GM19193 (cell line): ENCODE measurements around the gene ADM2.
A peak's percentile ranks its signal among the peaks of the same experiment; 100 is the strongest.

Experiments used
- POLR2A ChIP-seq: IDR thresholded peaks from 4 replicates; pipeline ENCODE4 v1.6.1; 2011; ENCODE audit not compliant: insufficient read depth, insufficient read length; ENCODE audit errors: extremely low read depth

ADM2 gene

GRCh38 chr22:50520826-50521453 is 39.6 kb downstream of the ADM2 start:
- no peak for TF ChIP-seq POLR2A

- TF ChIP-seq POLR2A = no peak
Measured at GRCh38 chr22:50521710-50522109, 40.4 kb downstream of the ADM2 start.

GRCh38 chr22:50522208-50522805 is 41.0 kb downstream of the ADM2 start:
- TF ChIP-seq POLR2A = no peak

- TF ChIP-seq POLR2A = peak; percentile 45
Measured at GRCh38 chr22:50522806-50523438, 41.6 kb downstream of the ADM2 start.

GRCh38 chr22:50523458-50523805 is 42.1 kb downstream of the ADM2 start:
- no peak for TF ChIP-seq POLR2A

- TF ChIP-seq POLR2A = no peak
Measured at GRCh38 chr22:50523806-50524675, 42.7 kb downstream of the ADM2 start.

- TF ChIP-seq POLR2A = no peak
Measured at GRCh38 chr22:50524676-50525103, 43.3 kb downstream of the ADM2 start.

GRCh38 chr22:50525104-50525857 is 43.9 kb downstream of the ADM2 start, which contains the start of gene SCO2:
SCO2 (minus strand) TSS chr22:50525598; CDS start chr22:50524411, 1,187 bp downstream.
- peak; percentile 82 for TF ChIP-seq POLR2A

- TF ChIP-seq POLR2A = no peak
Measured at GRCh38 chr22:50525858-50526107, 44.4 kb downstream of the ADM2 start.

GRCh38 chr22:50526108-50526833 is 44.9 kb downstream of the ADM2 start:
- peak; percentile 47 for TF ChIP-seq POLR2A

- TF ChIP-seq POLR2A = peak; percentile 70
Measured at GRCh38 chr22:50526834-50527801, 45.8 kb downstream of the ADM2 start.

GRCh38 chr22:50527921-50528681 is 46.8 kb downstream of the ADM2 start:
- no peak for TF ChIP-seq POLR2A
